A549 (cell line): ENCODE data around the gene CA7. TPM values are rescaled to one million over a fixed set of nuclear protein-coding genes. Genes with fewer than 3 reads are reported as not detected.

ENCODE experiments used
- ATAC-seq, 2 experiments: fragments of 200-7000 bp in 1 of 2; fragments of >200 bp in 1 of 2; cut with Nextera tagmentation in 1 of 2; cut with Tn5 transposase in 1 of 2; 3 replicates each; pipeline versions ENCODE4 v1.8.0 to v1.9.1; 2018 to 2020; ENCODE audit warnings: mild to moderate bottlenecking in 1 of 2, moderate library complexity in 1 of 2
- CTCF ChIA-PET: fragments of 300-600 bp; sonication (Branson Sonifier 250); formaldehyde crosslinking; extraction: SDS; loops from one replicate; lab custom pipeline; 2021; ENCODE audit warnings: antibody characterized with exemption, inconsistent platforms; lab: Yijun Ruan, JAX
- POLR2A ChIA-PET: fragments of 350-600 bp; formaldehyde crosslinking; extraction: SDS; loops from one replicate; lab custom pipeline; 2021; ENCODE audit warnings: antibody characterized with exemption, inconsistent platforms; lab: Yijun Ruan, JAX
- DNase-seq, 2 experiments: peaks; one replicate each; pipeline versions ENCODE4 v3.0.0 to v3.0.0-alpha.2; 2011 to 2016; ENCODE audit warnings: low read depth in 1 of 2, low spot score in 1 of 2
- FAIRE-seq: peaks from 2 replicates; lab custom pipeline; 2011; peaks lifted over from hg19 to GRCh38; lab: Jason Lieb, UNC
- H3K27ac ChIP-seq, 2 experiments: fragments of >200 bp; sonication (Bioruptor Twin); formaldehyde crosslinking; 3 replicates each; pipeline ENCODE4 v1.5.1; 2016 to 2017
- H3K4me1 ChIP-seq: fragments of >200 bp; sonication (Bioruptor Twin); formaldehyde crosslinking; 3 replicates; pipeline ENCODE4 v1.6.1; 2016
- H3K4me2 ChIP-seq: fragments of >200 bp; sonication (Bioruptor Twin); formaldehyde crosslinking; 3 replicates; pipeline ENCODE4 v1.6.1; 2016
- H3K4me3 ChIP-seq: fragments of >200 bp; sonication (Bioruptor Twin); formaldehyde crosslinking; 3 replicates; pipeline ENCODE4 v1.5.1; 2016
- H3K9me3 ChIP-seq: fragments of >200 bp; sonication (Bioruptor Twin); formaldehyde crosslinking; 3 replicates; pipeline ENCODE4 v1.6.1; 2016
- CBX8 ChIP-seq: fragments of 200-600 bp; sonication (generic); IDR thresholded peaks from 2 replicates; pipeline ENCODE4 v1.6.1; 2016
- CHD2 ChIP-seq: fragments of 150-350 bp; IDR thresholded peaks from 2 replicates; pipeline ENCODE4 v1.6.1; 2014; ENCODE audit warnings: low read length; ENCODE audit not compliant: partially characterized antibody
- FOSB ChIP-seq: fragments of 250-450 bp; sonication (Bioruptor Pico); IDR thresholded peaks from 2 replicates; pipeline ENCODE4 v1.5.0; 2020; ENCODE audit warnings: mild to moderate bottlenecking, moderate library complexity
- FOSL2 ChIP-seq, 2 experiments: fragments of 450-650 bp in 1 of 2; fragments of >200 bp in 1 of 2; sonication (Bioruptor Twin) in 1 of 2; formaldehyde crosslinking; IDR thresholded peaks; 2 replicates each; pipeline versions ENCODE4 v1.5.0 to v1.6.1; 2016 to 2020; ENCODE audit warnings: mild to moderate bottlenecking in 1 of 2, moderate library complexity in 1 of 2
- HDAC2 ChIP-seq: fragments of 200-600 bp; sonication (generic); IDR thresholded peaks from 2 replicates; pipeline ENCODE4 v1.6.1; 2016
- HOXB5 ChIP-seq: fragments of 250-450 bp; sonication (Bioruptor Pico); IDR thresholded peaks from 2 replicates; pipeline ENCODE4 v1.5.0; 2020; ENCODE audit warnings: mild to moderate bottlenecking, moderate library complexity
- JUNB ChIP-seq: fragments of >200 bp; sonication (Bioruptor Twin); formaldehyde crosslinking; IDR thresholded peaks from 2 replicates; pipeline ENCODE4 v1.6.1; 2016
- KDM1A ChIP-seq: fragments of 200-600 bp; sonication (generic); IDR thresholded peaks from 2 replicates; pipeline ENCODE4 v1.6.1; 2016; ENCODE audit warnings: low read depth, mild to moderate bottlenecking
- NPAS2 ChIP-seq: fragments of 250-450 bp; sonication (Bioruptor Pico); IDR thresholded peaks from 2 replicates; pipeline ENCODE4 v1.8.0; 2022; ENCODE audit warnings: mild to moderate bottlenecking, moderate library complexity, borderline replicate concordance
- POLR2A ChIP-seq: IDR thresholded peaks from 2 replicates; pipeline ENCODE4 v1.6.1; 2012; ENCODE audit warnings: mild to moderate bottlenecking, low read length
- RAD21 ChIP-seq, 2 experiments: fragments of >200 bp in 1 of 2; sonication (Bioruptor Twin) in 1 of 2; formaldehyde crosslinking in 1 of 2; IDR thresholded peaks in 1 of 2; conservative IDR thresholded peaks in 1 of 2; 2 replicates in 1 of 2; 3 replicates in 1 of 2; pipeline ENCODE4 v1.6.1; 2012 to 2018; ENCODE audit warnings: inconsistent platforms in 1 of 2
- RNF2 ChIP-seq: fragments of 200-600 bp; sonication (generic); IDR thresholded peaks from 2 replicates; pipeline ENCODE4 v1.6.1; 2016; ENCODE audit warnings: low read depth, mild to moderate bottlenecking, antibody characterized with exemption, moderate library complexity, borderline replicate concordance
- SREBF2 ChIP-seq: fragments of 450-650 bp; IDR thresholded peaks from 2 replicates; pipeline ENCODE4 v1.6.1; 2014; ENCODE audit warnings: mild to moderate bottlenecking, moderate library complexity
- TP53 ChIP-seq: fragments of 250-450 bp; sonication (Bioruptor Pico); IDR thresholded peaks from 2 replicates; pipeline ENCODE4 v1.5.0; 2021; ENCODE audit warnings: mild to moderate bottlenecking, moderate library complexity
- ZSCAN20 ChIP-seq: fragments of 250-450 bp; sonication (Bioruptor Pico); IDR thresholded peaks from 2 replicates; pipeline ENCODE4 v1.8.0; 2022; ENCODE audit warnings: mild to moderate bottlenecking, moderate library complexity
- WGBS: methylation state at CpG from one replicate; pipeline ENCODE4 v1.1.6; 2017; ENCODE audit errors: missing lambda C conversion rate; 5-methylcytosine and 5-hydroxymethylcytosine counted together
- polyA plus RNA-seq, 4 experiments: library from polyadenylated mRNA; depleted of rRNA in 3 of 4; stranded (reverse); fragments of >200 nt; fragmentation: RNase III in 1 of 4; extraction: RNeasy Plus Mini Kit Qiagen cat#74134 plus additional on column Dnase treatment in 1 of 4; gene quantifications; 2 replicates in 3 of 4; 3 replicates in 1 of 4; pipeline ENCODE4 v1.2.3, GENCODE V29; 2011 to 2017
- TF ChIP-seq, protein P1 (sequence below): fragments of 200-600 bp; sonication (generic); IDR thresholded peaks from 2 replicates; pipeline ENCODE4 v1.6.1; 2016; ENCODE audit warnings: antibody characterized with exemption, mild to moderate bottlenecking, moderate library complexity
- TF ChIP-seq, protein P2 (sequence below): IDR thresholded peaks from 2 replicates; pipeline ENCODE4 v1.6.1; 2012; ENCODE audit warnings: low read depth, borderline replicate concordance
- TF ChIP-seq, protein P3 (sequence below): fragments of >200 bp; sonication (Bioruptor Twin); formaldehyde crosslinking; IDR thresholded peaks from 3 replicates; pipeline ENCODE4 v1.6.1; 2016

CA7 gene
- polyA plus RNA-seq, 2 of the 4 experiments (the other 2 are of a cell fraction): not detected

DNA sequence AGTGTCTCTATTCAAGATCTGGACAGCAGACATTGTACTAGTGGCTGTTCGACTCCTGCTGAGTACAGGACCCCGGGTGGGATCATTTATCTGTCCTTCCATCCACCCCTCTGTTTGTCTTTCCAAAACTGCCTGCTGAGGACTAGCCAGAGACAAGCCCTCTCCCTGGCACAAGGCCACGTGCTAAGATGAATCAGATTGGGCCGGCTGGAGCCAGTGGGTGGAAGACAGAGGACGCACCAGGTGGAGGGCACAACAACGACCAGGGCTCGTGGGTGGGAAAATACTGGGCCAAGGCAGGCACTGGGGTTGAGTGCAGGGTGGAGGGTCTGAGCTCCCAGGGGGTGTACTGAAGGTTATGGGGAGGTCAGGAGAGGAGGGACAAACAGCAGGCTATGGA lies 1.4 kb upstream of the CA7 start (continued):
- TF ChIP-seq FOSL2 (IDR thresholded peaks at IDR 0.05): no peak
- TF ChIP-seq FOSL2 (CRISPR knock-in tag; IDR thresholded peaks at IDR 0.05): no peak
- no peak for TF ChIP-seq SREBF2
- TF ChIP-seq RAD21 (conservative IDR thresholded peaks at IDR 0.05 in 1 of 2, IDR thresholded peaks at IDR 0.05 in 1 of 2): no peak
- TF ChIP-seq KDM1A: no peak
- no peak for TF ChIP-seq CBX8

DNA sequence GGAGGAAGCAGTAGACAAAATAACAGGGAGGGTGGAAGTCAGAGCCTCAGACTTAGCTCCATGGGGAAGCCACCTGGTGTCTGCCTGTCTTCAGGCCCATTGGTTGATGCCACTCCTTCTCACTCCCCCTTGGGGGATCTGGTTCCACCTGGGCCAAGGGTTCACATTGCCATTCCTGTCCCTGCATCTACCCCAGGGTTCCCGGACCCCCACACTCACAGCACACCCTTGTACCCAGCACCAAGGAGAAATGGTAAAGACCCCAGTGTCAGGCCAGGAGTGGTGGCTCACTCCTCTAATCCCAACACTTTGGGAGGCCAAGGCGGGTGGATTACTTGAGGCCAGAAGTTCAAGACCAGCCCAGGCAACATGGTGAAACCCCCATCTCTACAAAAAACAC lies 1.0 kb upstream of the CA7 start:
- 65% methylated on average over 2 of the region's 2 CpGs for WGBS
- ChIA-PET POLR2A (no interaction called here), CTCF (interaction anchor here (1.3 to 4.8 kb wide), 3 partner anchors 12 to 181 kb away, joined by 5 to 41 read pairs (median 21); partner anchors contain the start of gene NAE1)
- ATAC-seq (no peak), DNase-seq (no peak), FAIRE-seq (no peak)
- no peak overlapping the region for H3K4me3 ChIP-seq
- H3K27ac ChIP-seq: no peak overlapping the region
- TF ChIP-seq RNF2: no peak
- H3K4me1 ChIP-seq: peaks cover 3% of the 10 kb centered on the region; the same call in 1 of the 3 replicates
- H3K9me3 ChIP-seq: no peaks in the 10 kb centered on the region
- H3K4me2 ChIP-seq: no peak overlapping the region

DNA sequence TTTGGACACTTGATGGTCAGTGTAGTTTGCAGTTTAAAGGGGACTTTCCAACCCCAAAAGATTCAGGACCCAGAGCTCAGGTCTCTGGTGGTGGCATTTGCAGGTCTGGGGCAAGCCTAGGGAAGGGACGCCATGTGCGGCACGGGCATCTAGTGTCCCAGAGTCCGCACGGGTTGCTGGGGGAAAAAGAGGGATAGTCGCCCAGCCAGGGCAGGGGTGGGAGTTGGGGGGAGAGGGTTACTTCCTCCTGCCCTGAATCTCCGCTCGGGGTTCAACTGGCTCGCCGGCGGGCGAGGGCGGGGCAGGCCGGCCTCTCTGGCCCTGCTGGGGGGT lies 239 bp upstream of the CA7 start:
- no peak overlapping the region; the same call in 2 of the 3 replicates for H3K4me3 ChIP-seq
- FAIRE-seq: no peak
- WGBS: 86% methylated on average over 5 of the region's 14 CpGs

DNA sequence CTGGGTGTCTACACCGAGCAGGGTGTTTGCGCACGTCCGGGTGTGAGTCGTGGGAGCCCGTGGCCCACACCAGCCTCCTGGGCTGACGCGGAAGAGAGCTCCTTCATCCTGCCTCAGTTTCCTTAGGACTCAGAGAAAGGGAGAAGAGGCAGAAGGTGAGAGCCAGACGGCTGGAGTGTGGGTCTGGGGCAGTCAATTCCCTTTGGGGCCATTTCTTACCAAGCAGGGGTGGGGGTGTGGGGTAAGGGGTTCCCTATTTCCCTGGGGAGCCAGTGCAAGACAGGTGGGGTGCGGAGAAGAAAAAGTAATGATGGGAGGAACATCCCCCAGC lies 831 bp downstream of the CA7 start:
- FAIRE-seq: no peak
- ATAC-seq: no peak
- H3K4me1 ChIP-seq: peaks cover 3% of the 10 kb centered on the region; the same call in 1 of the 3 replicates
- ChIA-PET POLR2A (no interaction called here), CTCF (interaction anchor here (1.0 to 7.0 kb wide), 4 partner anchors 14 to 237 kb away, joined by 3 to 65 read pairs (median 22); partner anchors contain the start of gene NAE1)
- WGBS: 45% methylated on average over 10 of the region's 10 CpGs
- no peak for DNase-seq
- no peak for TF ChIP-seq CHD2
- TF ChIP-seq HDAC2: no peak
- no peak for TF ChIP-seq TP53 (CRISPR knock-in tag)
- TF ChIP-seq POLR2A: no peak
- TF ChIP-seq, all 56 proteins: peak for 0
- Histone ChIP-seq H3K4me2 (peak overlapping the region; percentile 90), H3K27ac (peak overlapping the region in 1 of 2 experiments; percentile 49; a peak in 3 of 6 replicates), H3K9me3 (no peaks in the 10 kb centered on the region), H3K4me3 (peak overlapping the region; percentile 37)

More for the DNA sequence above, 239 bp upstream of the CA7 start:
- DNase-seq (no peak), ATAC-seq (no peak)
- H3K27ac ChIP-seq: no peak overlapping the region
- TF ChIP-seq, protein P1, sequence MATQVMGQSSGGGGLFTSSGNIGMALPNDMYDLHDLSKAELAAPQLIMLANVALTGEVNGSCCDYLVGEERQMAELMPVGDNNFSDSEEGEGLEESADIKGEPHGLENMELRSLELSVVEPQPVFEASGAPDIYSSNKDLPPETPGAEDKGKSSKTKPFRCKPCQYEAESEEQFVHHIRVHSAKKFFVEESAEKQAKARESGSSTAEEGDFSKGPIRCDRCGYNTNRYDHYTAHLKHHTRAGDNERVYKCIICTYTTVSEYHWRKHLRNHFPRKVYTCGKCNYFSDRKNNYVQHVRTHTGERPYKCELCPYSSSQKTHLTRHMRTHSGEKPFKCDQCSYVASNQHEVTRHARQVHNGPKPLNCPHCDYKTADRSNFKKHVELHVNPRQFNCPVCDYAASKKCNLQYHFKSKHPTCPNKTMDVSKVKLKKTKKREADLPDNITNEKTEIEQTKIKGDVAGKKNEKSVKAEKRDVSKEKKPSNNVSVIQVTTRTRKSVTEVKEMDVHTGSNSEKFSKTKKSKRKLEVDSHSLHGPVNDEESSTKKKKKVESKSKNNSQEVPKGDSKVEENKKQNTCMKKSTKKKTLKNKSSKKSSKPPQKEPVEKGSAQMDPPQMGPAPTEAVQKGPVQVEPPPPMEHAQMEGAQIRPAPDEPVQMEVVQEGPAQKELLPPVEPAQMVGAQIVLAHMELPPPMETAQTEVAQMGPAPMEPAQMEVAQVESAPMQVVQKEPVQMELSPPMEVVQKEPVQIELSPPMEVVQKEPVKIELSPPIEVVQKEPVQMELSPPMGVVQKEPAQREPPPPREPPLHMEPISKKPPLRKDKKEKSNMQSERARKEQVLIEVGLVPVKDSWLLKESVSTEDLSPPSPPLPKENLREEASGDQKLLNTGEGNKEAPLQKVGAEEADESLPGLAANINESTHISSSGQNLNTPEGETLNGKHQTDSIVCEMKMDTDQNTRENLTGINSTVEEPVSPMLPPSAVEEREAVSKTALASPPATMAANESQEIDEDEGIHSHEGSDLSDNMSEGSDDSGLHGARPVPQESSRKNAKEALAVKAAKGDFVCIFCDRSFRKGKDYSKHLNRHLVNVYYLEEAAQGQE: no peak
- TF ChIP-seq POLR2A (no peak), ZSCAN20 (CRISPR knock-in tag) (no peak), JUNB (no peak), NPAS2 (no peak), HOXB5 (no peak), FOSB (no peak), KDM1A (no peak), SREBF2 (no peak)
- TF ChIP-seq, protein P2, sequence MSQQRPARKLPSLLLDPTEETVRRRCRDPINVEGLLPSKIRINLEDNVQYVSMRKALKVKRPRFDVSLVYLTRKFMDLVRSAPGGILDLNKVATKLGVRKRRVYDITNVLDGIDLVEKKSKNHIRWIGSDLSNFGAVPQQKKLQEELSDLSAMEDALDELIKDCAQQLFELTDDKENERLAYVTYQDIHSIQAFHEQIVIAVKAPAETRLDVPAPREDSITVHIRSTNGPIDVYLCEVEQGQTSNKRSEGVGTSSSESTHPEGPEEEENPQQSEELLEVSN: no peak
- TF ChIP-seq, protein P3, sequence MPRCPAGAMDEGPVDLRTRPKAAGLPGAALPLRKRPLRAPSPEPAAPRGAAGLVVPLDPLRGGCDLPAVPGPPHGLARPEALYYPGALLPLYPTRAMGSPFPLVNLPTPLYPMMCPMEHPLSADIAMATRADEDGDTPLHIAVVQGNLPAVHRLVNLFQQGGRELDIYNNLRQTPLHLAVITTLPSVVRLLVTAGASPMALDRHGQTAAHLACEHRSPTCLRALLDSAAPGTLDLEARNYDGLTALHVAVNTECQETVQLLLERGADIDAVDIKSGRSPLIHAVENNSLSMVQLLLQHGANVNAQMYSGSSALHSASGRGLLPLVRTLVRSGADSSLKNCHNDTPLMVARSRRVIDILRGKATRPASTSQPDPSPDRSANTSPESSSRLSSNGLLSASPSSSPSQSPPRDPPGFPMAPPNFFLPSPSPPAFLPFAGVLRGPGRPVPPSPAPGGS: no peak
- no peaks in the 10 kb centered on the region for H3K9me3 ChIP-seq
- ChIA-PET POLR2A (no interaction called here), CTCF (interaction anchor here (0.9 to 4.8 kb wide), 5 partner anchors 13 to 236 kb away, joined by 3 to 41 read pairs (median 5); partner anchors contain the start of gene NAE1)
- H3K4me1 ChIP-seq: peaks cover 3% of the 10 kb centered on the region; the same call in 1 of the 3 replicates
- peak overlapping the region; percentile 90 for H3K4me2 ChIP-seq
